Prostate gland (tissue), 2 donors: ENCODE data around the gene LAG3.

Source experiments
- POLR2AphosphoS5 ChIP-seq: sonication (generic); formaldehyde crosslinking; IDR thresholded peaks from one replicate; pipeline ENCODE4 v1.6.1; 2017; ENCODE audit warnings: antibody characterized with exemption
- TF ChIP-seq, protein P1 (sequence below), 4 experiments: fragments of 200-600 bp in 2 of 4; fragments of 450-650 bp in 2 of 4; sonication (generic) in 2 of 4; IDR thresholded peaks; 1 replicate in 3 of 4; 2 replicates in 1 of 4; pipeline ENCODE4 v1.5.1; 2016 to 2019; ENCODE audit warnings: antibody characterized with exemption in 4 of 4, mild to moderate bottlenecking in 2 of 4, moderate library complexity in 2 of 4

DNA sequence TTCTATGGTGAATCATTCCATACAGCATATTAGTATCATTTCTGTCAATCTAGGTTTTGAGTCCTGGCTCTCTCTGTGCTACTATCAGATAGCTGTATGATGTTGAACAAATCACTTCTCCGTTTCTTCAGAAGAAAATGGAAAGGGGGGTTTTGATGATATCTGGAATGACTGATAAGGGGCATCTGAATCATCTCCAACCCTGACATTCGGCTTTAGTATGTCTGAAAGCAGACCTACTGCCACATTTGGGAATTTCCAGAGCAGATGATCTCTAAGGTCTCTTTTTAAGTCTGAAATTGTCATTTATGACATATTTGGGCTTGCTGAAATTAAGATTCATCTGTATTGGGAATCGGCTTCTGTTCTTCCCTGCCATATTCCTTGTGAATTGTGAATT lies 29.5 kb upstream of the LAG3 start:
- TF ChIP-seq, protein P1, sequence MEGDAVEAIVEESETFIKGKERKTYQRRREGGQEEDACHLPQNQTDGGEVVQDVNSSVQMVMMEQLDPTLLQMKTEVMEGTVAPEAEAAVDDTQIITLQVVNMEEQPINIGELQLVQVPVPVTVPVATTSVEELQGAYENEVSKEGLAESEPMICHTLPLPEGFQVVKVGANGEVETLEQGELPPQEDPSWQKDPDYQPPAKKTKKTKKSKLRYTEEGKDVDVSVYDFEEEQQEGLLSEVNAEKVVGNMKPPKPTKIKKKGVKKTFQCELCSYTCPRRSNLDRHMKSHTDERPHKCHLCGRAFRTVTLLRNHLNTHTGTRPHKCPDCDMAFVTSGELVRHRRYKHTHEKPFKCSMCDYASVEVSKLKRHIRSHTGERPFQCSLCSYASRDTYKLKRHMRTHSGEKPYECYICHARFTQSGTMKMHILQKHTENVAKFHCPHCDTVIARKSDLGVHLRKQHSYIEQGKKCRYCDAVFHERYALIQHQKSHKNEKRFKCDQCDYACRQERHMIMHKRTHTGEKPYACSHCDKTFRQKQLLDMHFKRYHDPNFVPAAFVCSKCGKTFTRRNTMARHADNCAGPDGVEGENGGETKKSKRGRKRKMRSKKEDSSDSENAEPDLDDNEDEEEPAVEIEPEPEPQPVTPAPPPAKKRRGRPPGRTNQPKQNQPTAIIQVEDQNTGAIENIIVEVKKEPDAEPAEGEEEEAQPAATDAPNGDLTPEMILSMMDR (IDR thresholded peaks at IDR 0.05) = no peak
- no peak for TF ChIP-seq POLR2AphosphoS5
